HEK293 (cell line): ENCODE measurements around the gene CD180.

Experiments
- CTCF ChIA-PET: fragments of 350-600 bp; formaldehyde crosslinking; extraction: SDS; loops from one replicate; lab custom pipeline; 2021; ENCODE audit warnings: antibody characterized with exemption; lab: Yijun Ruan, JAX
- POLR2A ChIA-PET: fragments of 300-600 bp; formaldehyde crosslinking; extraction: SDS; loops from one replicate; lab custom pipeline; 2020; ENCODE audit warnings: antibody characterized with exemption, inconsistent platforms; lab: Yijun Ruan, JAX
- H3K27ac ChIP-seq: fragments of 200-500 bp; sonication (Bioruptor generic); 2 replicates; pipeline ENCODE4 v1.5.1; 2014; ENCODE audit warnings: low read depth, low read length, control low read depth, inconsistent platforms; ENCODE audit errors: extremely low read depth
- H3K36me3 ChIP-seq, 2 experiments: fragments of 200-500 bp in 1 of 2; sonication (Bioruptor generic) in 1 of 2; 1 replicate in 1 of 2; 2 replicates in 1 of 2; pipeline ENCODE4 v1.5.1; 2014 to 2017; ENCODE audit warnings: inconsistent platforms in 2 of 2, low read length in 2 of 2; ENCODE audit not compliant: control insufficient read depth in 2 of 2, insufficient read depth in 1 of 2
- H3K4me1 ChIP-seq: fragments of 200-500 bp; sonication (Bioruptor generic); 2 replicates; pipeline ENCODE4 v1.5.1; 2014; ENCODE audit warnings: mild to moderate bottlenecking, low read length, inconsistent platforms; ENCODE audit not compliant: control insufficient read depth, insufficient read depth
- H3K4me3 ChIP-seq: 2 replicates; pipeline ENCODE4 v1.5.1; 2011; ENCODE audit warnings: low read depth, mild to moderate bottlenecking, control low read depth, low read length, moderate library complexity
- H3K9me3 ChIP-seq: fragments of 200-500 bp; sonication (Bioruptor generic); 2 replicates; pipeline ENCODE4 v1.5.1; 2014; ENCODE audit warnings: low read depth, low read length, inconsistent platforms; ENCODE audit not compliant: control insufficient read depth, insufficient read depth
- FEZF1 ChIP-seq: fragments of 450-650 bp; formaldehyde crosslinking; IDR thresholded peaks from 2 replicates; pipeline ENCODE4 v1.5.1; 2016; ENCODE audit warnings: missing biosample characterization, missing genetic modification characterization
- KLF8 ChIP-seq: fragments of 450-650 bp; formaldehyde crosslinking; IDR thresholded peaks from 2 replicates; pipeline ENCODE4 v1.5.1; 2016; ENCODE audit warnings: missing biosample characterization, missing genetic modification characterization
- PRDM1 ChIP-seq: fragments of 450-650 bp; formaldehyde crosslinking; IDR thresholded peaks from 2 replicates; pipeline ENCODE4; 2016; ENCODE audit warnings: missing biosample characterization, missing genetic modification characterization
- PRDM10 ChIP-seq: fragments of 450-650 bp; formaldehyde crosslinking; IDR thresholded peaks from 2 replicates; pipeline ENCODE4 v1.5.1; 2016; ENCODE audit warnings: missing biosample characterization, missing genetic modification characterization
- WT1 ChIP-seq: fragments of 450-650 bp; formaldehyde crosslinking; IDR thresholded peaks from 2 replicates; pipeline ENCODE4 v1.5.1; 2016; ENCODE audit warnings: missing biosample characterization, missing genetic modification characterization
- ZFP69B ChIP-seq: fragments of 450-650 bp; formaldehyde crosslinking; IDR thresholded peaks from 2 replicates; pipeline ENCODE4 v1.5.1; 2016; ENCODE audit warnings: missing biosample characterization, missing genetic modification characterization
- ZNF133 ChIP-seq: fragments of 450-650 bp; formaldehyde crosslinking; IDR thresholded peaks from 2 replicates; pipeline ENCODE4 v1.5.1; 2016; ENCODE audit warnings: missing biosample characterization, missing genetic modification characterization
- ZNF146 ChIP-seq: fragments of 450-650 bp; formaldehyde crosslinking; IDR thresholded peaks from 2 replicates; pipeline ENCODE4 v1.5.1; 2016; ENCODE audit warnings: missing biosample characterization, missing genetic modification characterization
- ZNF169 ChIP-seq: fragments of 450-650 bp; formaldehyde crosslinking; IDR thresholded peaks from 2 replicates; pipeline ENCODE4 v1.5.1; 2016; ENCODE audit warnings: missing biosample characterization, missing genetic modification characterization
- ZNF248 ChIP-seq: fragments of 450-650 bp; formaldehyde crosslinking; IDR thresholded peaks from 2 replicates; pipeline ENCODE4 v1.5.1; 2017; ENCODE audit warnings: missing biosample characterization, missing genetic modification characterization
- ZNF274 ChIP-seq, 2 experiments: fragments of 200-500 bp in 1 of 2; fragments of 450-650 bp in 1 of 2; sonication (Bioruptor generic) in 1 of 2; formaldehyde crosslinking in 1 of 2; IDR thresholded peaks; 2 replicates each; pipeline versions ENCODE4 v1.5.1 to v1.6.1; 2014 to 2016; ENCODE audit warnings: borderline replicate concordance in 1 of 2, inconsistent platforms in 1 of 2, low read length in 1 of 2, missing biosample characterization in 1 of 2, missing genetic modification characterization in 1 of 2
- ZNF311 ChIP-seq: fragments of 450-650 bp; formaldehyde crosslinking; IDR thresholded peaks from 2 replicates; pipeline ENCODE4 v1.5.1; 2017; ENCODE audit warnings: missing biosample characterization, missing genetic modification characterization, borderline replicate concordance
- ZNF394 ChIP-seq: fragments of 450-650 bp; formaldehyde crosslinking; IDR thresholded peaks from 2 replicates; pipeline ENCODE4 v1.5.1; 2016; ENCODE audit warnings: missing biosample characterization, missing genetic modification characterization, mild to moderate bottlenecking, moderate library complexity, borderline replicate concordance
- ZNF544 ChIP-seq: fragments of 450-650 bp; formaldehyde crosslinking; IDR thresholded peaks from 2 replicates; pipeline ENCODE4 v1.5.0; 2017; ENCODE audit warnings: missing biosample characterization, missing genetic modification characterization
- ZNF558 ChIP-seq: fragments of 450-650 bp; formaldehyde crosslinking; IDR thresholded peaks from 2 replicates; pipeline ENCODE4 v1.5.1; 2016; ENCODE audit warnings: missing biosample characterization, missing genetic modification characterization
- ZNF561 ChIP-seq: fragments of 450-650 bp; IDR thresholded peaks from 2 replicates; pipeline ENCODE4 v1.5.1; 2018; ENCODE audit warnings: missing biosample characterization, missing genetic modification characterization, borderline replicate concordance
- ZNF639 ChIP-seq: fragments of 450-650 bp; formaldehyde crosslinking; IDR thresholded peaks from 2 replicates; pipeline ENCODE4 v1.5.1; 2016; ENCODE audit warnings: missing biosample characterization, missing genetic modification characterization
- ZSCAN16 ChIP-seq: fragments of 450-650 bp; formaldehyde crosslinking; IDR thresholded peaks from 2 replicates; pipeline ENCODE4 v1.5.1; 2016; ENCODE audit warnings: missing biosample characterization, missing genetic modification characterization
- ZXDB ChIP-seq: fragments of 450-650 bp; formaldehyde crosslinking; IDR thresholded peaks from 2 replicates; pipeline ENCODE4 v1.5.1; 2016; ENCODE audit warnings: missing biosample characterization, missing genetic modification characterization
- TF ChIP-seq, protein P1 (sequence below): fragments of 450-650 bp; formaldehyde crosslinking; IDR thresholded peaks from 2 replicates; pipeline ENCODE4 v1.5.1; 2016; ENCODE audit warnings: missing biosample characterization, missing genetic modification characterization
- TF ChIP-seq, protein P2 (sequence below): fragments of 450-650 bp; formaldehyde crosslinking; IDR thresholded peaks from 2 replicates; pipeline ENCODE4 v1.5.1; 2016; ENCODE audit warnings: missing biosample characterization, missing genetic modification characterization, borderline replicate concordance

CD180 gene

GRCh38 chr5:67189079-67189354 lies 7.6 kb downstream of the CD180 start:
- CTCF ChIA-PET: no interaction called here
- TF ChIP-seq FEZF1 (tag by site-specific recombination) (no peak), WT1 (tag by site-specific recombination) (no peak), PRDM1 (tag by site-specific recombination) (no peak), ZNF394 (tag by site-specific recombination) (no peak), ZFP69B (tag by site-specific recombination) (no peak), ZNF133 (tag by site-specific recombination) (no peak)
- TF ChIP-seq, all 188 proteins: peak for 0
- no peaks in the 10 kb centered on the region for H3K4me1 ChIP-seq
- no peak overlapping the region for H3K4me3 ChIP-seq
- H3K9me3 ChIP-seq: no peaks in the 10 kb centered on the region
- no peaks in the 10 kb centered on the region for H3K36me3 ChIP-seq
- no peak overlapping the region for H3K27ac ChIP-seq
- POLR2A ChIA-PET: no interaction called here

GRCh38 chr5:67188274-67189078 lies 8.1 kb downstream of the CD180 start:
- no peaks in the 10 kb centered on the region for H3K36me3 ChIP-seq
- H3K4me1 ChIP-seq: no peaks in the 10 kb centered on the region
- H3K27ac ChIP-seq: no peak overlapping the region
- no peaks in the 10 kb centered on the region for H3K9me3 ChIP-seq
- H3K4me3 ChIP-seq: no peak overlapping the region
- ChIA-PET CTCF (no interaction called here), POLR2A (no interaction called here)
- TF ChIP-seq PRDM10 (no peak), KLF8 (no peak), ZXDB (tag by site-specific recombination) (no peak), ZNF274 (IDR thresholded peaks at IDR 0.05; ENCODE audit: low read length) (no peak), ZNF274 (tag by site-specific recombination; IDR thresholded peaks at IDR 0.05; ENCODE audit: borderline replicate concordance) (no peak), ZNF311 (tag by site-specific recombination) (no peak), ZNF146 (tag by site-specific recombination) (no peak), ZNF558 (tag by site-specific recombination) (no peak), ZNF544 (tag by site-specific recombination) (no peak), ZSCAN16 (tag by site-specific recombination) (no peak), ZNF169 (tag by site-specific recombination) (no peak), ZNF639 (tag by site-specific recombination) (no peak), ZNF248 (tag by site-specific recombination) (no peak), ZNF561 (tag by site-specific recombination) (no peak)
- TF ChIP-seq, protein P1, sequence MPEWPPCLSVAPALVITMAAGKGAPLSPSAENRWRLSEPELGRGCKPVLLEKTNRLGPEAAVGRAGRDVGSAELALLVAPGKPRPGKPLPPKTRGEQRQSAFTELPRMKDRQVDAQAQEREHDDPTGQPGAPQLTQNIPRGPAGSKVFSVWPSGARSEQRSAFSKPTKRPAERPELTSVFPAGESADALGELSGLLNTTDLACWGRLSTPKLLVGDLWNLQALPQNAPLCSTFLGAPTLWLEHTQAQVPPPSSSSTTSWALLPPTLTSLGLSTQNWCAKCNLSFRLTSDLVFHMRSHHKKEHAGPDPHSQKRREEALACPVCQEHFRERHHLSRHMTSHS (tag by site-specific recombination): no peak
- TF ChIP-seq, protein P2, sequence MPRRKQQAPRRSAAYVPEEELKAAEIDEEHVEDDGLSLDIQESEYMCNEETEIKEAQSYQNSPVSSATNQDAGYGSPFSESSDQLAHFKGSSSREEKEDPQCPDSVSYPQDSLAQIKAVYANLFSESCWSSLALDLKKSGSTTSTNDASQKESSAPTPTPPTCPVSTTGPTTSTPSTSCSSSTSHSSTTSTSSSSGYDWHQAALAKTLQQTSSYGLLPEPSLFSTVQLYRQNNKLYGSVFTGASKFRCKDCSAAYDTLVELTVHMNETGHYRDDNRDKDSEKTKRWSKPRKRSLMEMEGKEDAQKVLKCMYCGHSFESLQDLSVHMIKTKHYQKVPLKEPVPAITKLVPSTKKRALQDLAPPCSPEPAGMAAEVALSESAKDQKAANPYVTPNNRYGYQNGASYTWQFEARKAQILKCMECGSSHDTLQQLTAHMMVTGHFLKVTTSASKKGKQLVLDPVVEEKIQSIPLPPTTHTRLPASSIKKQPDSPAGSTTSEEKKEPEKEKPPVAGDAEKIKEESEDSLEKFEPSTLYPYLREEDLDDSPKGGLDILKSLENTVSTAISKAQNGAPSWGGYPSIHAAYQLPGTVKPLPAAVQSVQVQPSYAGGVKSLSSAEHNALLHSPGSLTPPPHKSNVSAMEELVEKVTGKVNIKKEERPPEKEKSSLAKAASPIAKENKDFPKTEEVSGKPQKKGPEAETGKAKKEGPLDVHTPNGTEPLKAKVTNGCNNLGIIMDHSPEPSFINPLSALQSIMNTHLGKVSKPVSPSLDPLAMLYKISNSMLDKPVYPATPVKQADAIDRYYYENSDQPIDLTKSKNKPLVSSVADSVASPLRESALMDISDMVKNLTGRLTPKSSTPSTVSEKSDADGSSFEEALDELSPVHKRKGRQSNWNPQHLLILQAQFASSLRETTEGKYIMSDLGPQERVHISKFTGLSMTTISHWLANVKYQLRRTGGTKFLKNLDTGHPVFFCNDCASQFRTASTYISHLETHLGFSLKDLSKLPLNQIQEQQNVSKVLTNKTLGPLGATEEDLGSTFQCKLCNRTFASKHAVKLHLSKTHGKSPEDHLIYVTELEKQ (tag by site-specific recombination): no peak
